Measurements from ENCODE around the gene CEP162. TPM values are rescaled to one million over a fixed set of nuclear protein-coding genes. Genes with fewer than 3 reads are reported as not detected.

The CEP162 gene
- total RNA-seq, 1 experiment from 2014 or later, result 7.9 TPM

DNA sequence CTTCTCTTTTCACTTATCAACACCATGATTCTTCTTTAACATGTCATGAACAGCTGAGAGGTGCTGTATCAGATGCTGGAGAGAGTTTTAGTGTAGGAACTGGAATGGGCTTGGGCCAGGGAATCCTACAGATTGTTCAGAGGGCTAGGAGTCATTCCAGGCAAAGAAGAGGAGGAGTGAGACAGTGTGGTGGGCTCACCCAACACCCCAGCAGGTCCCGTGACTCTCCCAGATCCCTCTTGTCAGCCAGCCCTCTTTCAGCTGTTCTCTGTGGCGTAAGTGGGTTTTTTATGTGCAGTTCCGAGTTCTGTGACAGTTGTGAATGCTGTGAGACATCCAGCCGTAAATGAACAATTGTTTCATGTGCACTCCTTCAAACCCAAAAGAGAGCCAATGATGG is 31.4 kb upstream of the CEP162 start (continued):
- TF ChIP-seq, protein P1, sequence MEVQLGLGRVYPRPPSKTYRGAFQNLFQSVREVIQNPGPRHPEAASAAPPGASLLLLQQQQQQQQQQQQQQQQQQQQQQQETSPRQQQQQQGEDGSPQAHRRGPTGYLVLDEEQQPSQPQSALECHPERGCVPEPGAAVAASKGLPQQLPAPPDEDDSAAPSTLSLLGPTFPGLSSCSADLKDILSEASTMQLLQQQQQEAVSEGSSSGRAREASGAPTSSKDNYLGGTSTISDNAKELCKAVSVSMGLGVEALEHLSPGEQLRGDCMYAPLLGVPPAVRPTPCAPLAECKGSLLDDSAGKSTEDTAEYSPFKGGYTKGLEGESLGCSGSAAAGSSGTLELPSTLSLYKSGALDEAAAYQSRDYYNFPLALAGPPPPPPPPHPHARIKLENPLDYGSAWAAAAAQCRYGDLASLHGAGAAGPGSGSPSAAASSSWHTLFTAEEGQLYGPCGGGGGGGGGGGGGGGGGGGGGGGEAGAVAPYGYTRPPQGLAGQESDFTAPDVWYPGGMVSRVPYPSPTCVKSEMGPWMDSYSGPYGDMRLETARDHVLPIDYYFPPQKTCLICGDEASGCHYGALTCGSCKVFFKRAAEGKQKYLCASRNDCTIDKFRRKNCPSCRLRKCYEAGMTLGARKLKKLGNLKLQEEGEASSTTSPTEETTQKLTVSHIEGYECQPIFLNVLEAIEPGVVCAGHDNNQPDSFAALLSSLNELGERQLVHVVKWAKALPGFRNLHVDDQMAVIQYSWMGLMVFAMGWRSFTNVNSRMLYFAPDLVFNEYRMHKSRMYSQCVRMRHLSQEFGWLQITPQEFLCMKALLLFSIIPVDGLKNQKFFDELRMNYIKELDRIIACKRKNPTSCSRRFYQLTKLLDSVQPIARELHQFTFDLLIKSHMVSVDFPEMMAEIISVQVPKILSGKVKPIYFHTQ (CRISPR knock-in tag; IDR thresholded peaks at IDR 0.05), result no peak
- TF ChIP-seq, protein P2, sequence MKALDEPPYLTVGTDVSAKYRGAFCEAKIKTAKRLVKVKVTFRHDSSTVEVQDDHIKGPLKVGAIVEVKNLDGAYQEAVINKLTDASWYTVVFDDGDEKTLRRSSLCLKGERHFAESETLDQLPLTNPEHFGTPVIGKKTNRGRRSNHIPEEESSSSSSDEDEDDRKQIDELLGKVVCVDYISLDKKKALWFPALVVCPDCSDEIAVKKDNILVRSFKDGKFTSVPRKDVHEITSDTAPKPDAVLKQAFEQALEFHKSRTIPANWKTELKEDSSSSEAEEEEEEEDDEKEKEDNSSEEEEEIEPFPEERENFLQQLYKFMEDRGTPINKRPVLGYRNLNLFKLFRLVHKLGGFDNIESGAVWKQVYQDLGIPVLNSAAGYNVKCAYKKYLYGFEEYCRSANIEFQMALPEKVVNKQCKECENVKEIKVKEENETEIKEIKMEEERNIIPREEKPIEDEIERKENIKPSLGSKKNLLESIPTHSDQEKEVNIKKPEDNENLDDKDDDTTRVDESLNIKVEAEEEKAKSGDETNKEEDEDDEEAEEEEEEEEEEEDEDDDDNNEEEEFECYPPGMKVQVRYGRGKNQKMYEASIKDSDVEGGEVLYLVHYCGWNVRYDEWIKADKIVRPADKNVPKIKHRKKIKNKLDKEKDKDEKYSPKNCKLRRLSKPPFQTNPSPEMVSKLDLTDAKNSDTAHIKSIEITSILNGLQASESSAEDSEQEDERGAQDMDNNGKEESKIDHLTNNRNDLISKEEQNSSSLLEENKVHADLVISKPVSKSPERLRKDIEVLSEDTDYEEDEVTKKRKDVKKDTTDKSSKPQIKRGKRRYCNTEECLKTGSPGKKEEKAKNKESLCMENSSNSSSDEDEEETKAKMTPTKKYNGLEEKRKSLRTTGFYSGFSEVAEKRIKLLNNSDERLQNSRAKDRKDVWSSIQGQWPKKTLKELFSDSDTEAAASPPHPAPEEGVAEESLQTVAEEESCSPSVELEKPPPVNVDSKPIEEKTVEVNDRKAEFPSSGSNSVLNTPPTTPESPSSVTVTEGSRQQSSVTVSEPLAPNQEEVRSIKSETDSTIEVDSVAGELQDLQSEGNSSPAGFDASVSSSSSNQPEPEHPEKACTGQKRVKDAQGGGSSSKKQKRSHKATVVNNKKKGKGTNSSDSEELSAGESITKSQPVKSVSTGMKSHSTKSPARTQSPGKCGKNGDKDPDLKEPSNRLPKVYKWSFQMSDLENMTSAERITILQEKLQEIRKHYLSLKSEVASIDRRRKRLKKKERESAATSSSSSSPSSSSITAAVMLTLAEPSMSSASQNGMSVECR (CRISPR knock-in tag; IDR thresholded peaks at IDR 0.05; ENCODE audit: borderline replicate concordance), result no peak

DNA sequence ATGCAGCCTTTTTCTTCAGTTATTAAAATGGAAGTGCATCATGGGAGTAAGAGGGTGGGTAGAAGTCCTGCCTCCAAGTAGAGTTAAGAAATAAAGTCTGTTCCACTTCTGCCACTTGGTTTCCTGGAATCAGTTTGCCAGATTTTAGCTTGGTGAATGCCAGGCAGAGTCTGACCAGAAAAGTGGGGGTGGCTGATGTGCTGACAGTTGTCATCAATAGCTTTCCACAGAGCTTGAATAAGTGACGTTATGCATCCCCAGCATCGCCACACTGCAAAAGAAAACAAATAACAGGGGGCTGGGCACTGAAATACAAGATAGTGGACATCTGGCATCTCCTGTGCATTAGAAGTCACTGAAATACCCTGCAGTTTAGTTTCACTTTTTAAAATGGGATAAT is 30.8 kb upstream of the CEP162 start:
- ChIA-PET POLR2A (no interaction called here), CTCF (interaction anchor here (1.0 kb wide), 1 partner anchor 26 kb away, joined by 3 read pairs; no protein-coding TSS in a partner anchor)
- TF ChIP-seq IRF2 (CRISPR knock-in tag; IDR thresholded peaks at IDR 0.05; ENCODE audit: borderline replicate concordance, low read depth) (no peak), NR3C1 (CRISPR knock-in tag; conservative IDR thresholded peaks at IDR 0.05; ENCODE audit: low read depth) (no peak), PRRX2 (CRISPR knock-in tag; IDR thresholded peaks at IDR 0.05) (no peak), GABPB1 (CRISPR knock-in tag; IDR thresholded peaks at IDR 0.05) (no peak), CBFB (CRISPR knock-in tag; IDR thresholded peaks at IDR 0.05; ENCODE audit: low read depth) (no peak), GRHL2 (CRISPR knock-in tag; IDR thresholded peaks at IDR 0.05; ENCODE audit: insufficient replicate concordance, severe bottlenecking) (no peak)
- TF ChIP-seq, protein P3, sequence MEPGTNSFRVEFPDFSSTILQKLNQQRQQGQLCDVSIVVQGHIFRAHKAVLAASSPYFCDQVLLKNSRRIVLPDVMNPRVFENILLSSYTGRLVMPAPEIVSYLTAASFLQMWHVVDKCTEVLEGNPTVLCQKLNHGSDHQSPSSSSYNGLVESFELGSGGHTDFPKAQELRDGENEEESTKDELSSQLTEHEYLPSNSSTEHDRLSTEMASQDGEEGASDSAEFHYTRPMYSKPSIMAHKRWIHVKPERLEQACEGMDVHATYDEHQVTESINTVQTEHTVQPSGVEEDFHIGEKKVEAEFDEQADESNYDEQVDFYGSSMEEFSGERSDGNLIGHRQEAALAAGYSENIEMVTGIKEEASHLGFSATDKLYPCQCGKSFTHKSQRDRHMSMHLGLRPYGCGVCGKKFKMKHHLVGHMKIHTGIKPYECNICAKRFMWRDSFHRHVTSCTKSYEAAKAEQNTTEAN (CRISPR knock-in tag; IDR thresholded peaks at IDR 0.05), result no peak
- TF ChIP-seq, protein P4, sequence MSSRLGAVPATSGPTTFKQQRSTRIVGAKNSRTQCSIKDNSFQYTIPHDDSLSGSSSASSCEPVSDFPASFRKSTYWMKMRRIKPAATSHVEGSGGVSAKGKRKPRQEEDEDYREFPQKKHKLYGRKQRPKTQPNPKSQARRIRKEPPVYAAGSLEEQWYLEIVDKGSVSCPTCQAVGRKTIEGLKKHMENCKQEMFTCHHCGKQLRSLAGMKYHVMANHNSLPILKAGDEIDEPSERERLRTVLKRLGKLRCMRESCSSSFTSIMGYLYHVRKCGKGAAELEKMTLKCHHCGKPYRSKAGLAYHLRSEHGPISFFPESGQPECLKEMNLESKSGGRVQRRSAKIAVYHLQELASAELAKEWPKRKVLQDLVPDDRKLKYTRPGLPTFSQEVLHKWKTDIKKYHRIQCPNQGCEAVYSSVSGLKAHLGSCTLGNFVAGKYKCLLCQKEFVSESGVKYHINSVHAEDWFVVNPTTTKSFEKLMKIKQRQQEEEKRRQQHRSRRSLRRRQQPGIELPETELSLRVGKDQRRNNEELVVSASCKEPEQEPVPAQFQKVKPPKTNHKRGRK (CRISPR knock-in tag; IDR thresholded peaks at IDR 0.05; ENCODE audit: borderline replicate concordance), result no peak
- TF ChIP-seq, protein P2 (CRISPR knock-in tag; IDR thresholded peaks at IDR 0.05; ENCODE audit: borderline replicate concordance), result no peak
- no peak overlapping the region for H3K4me3 Mint-ChIP-seq
- ATAC-seq (no peak), DNase-seq (ENCODE audit: low spot score) (no peak)
- no peaks in the 10 kb centered on the region for H3K27me3 Mint-ChIP-seq (ENCODE audit: low read depth)
- H3K9me3 Mint-ChIP-seq, result no peaks in the 10 kb centered on the region
- H3K4me1 Mint-ChIP-seq, result peaks cover 10% of the 10 kb centered on the region
- H3K36me3 Mint-ChIP-seq, result no peaks in the 10 kb centered on the region
- no peak overlapping the region; the same call in 1 of the 2 replicates for H3K27ac Mint-ChIP-seq

Measured in WTC11 (cell line).